Activated CD4-positive, alpha-beta memory T cell treated with anti-CD3 and anti-CD28 coated beads, Interleukin-2, amount 10 ng/mL, durations not matched to agents 7 days and 5 days (primary cell): ENCODE measurements around the gene AKAP7. TPM values are rescaled to one million over a fixed set of nuclear protein-coding genes. Genes with fewer than 3 reads are reported as not detected.
"Not testable (repeated sequence)": the region's sequence is repeated elsewhere in the genome, so short reads cannot be mapped to it uniquely, and the experiment has no call there.

Experiments used
- CTCF ChIA-PET: fragments of 350-600 bp; sonication (Branson Sonifier 250); formaldehyde crosslinking; loops from one replicate; lab custom pipeline; 2021; ENCODE audit warnings: antibody characterized with exemption, inconsistent platforms; lab: Charles Lee
- POLR2A ChIA-PET: fragments of 350-600 bp; sonication (Branson Sonifier 250); formaldehyde crosslinking; loops from one replicate; lab custom pipeline; 2021; ENCODE audit warnings: antibody characterized with exemption; lab: Charles Lee
- DNase-seq: peaks from one replicate; pipeline ENCODE4 v3.0.0-alpha.2; 2020
- H3K27ac Mint-ChIP-seq: one replicate; pipeline ENCODE4 v1.8.0; 2021; ENCODE audit warnings: mild to moderate bottlenecking, mixed read lengths
- H3K27me3 Mint-ChIP-seq: one replicate; pipeline ENCODE4 v1.8.0; 2021; ENCODE audit warnings: mixed read lengths
- H3K36me3 Mint-ChIP-seq: one replicate; pipeline ENCODE4 v1.8.0; 2021; ENCODE audit warnings: low read depth, mixed read lengths
- H3K4me1 Mint-ChIP-seq: one replicate; pipeline ENCODE4 v1.8.0; 2021; ENCODE audit warnings: mixed read lengths
- H3K4me3 Mint-ChIP-seq: one replicate; pipeline ENCODE4 v1.8.0; 2021; ENCODE audit warnings: mild to moderate bottlenecking, mixed read lengths
- H3K9me3 Mint-ChIP-seq: one replicate; pipeline ENCODE4 v1.8.0; 2021; ENCODE audit warnings: mixed read lengths
- total RNA-seq, 2 experiments: library from RNA; stranded (reverse); gene quantifications; one replicate each; pipeline ENCODE4 v1.2.3, GENCODE V29; 2021

Gene AKAP7
- total RNA-seq, 2 experiments from 2014 or later, result 7.2 to 8.4 TPM

- H3K4me3 Mint-ChIP-seq, result no peak overlapping the region
- no peak overlapping the region for H3K27ac Mint-ChIP-seq
- DNase-seq, result no peak
- peaks cover 6% of the 10 kb centered on the region for H3K9me3 Mint-ChIP-seq
- ChIA-PET POLR2A (no interaction called here), CTCF (no interaction called here)
- peaks cover 8% of the 10 kb centered on the region for H3K36me3 Mint-ChIP-seq
- peaks cover 16% of the 10 kb centered on the region for H3K4me1 Mint-ChIP-seq
- H3K27me3 Mint-ChIP-seq, result no peaks in the 10 kb centered on the region
Measured at GRCh38 chr6:131277591-131277990, 142.3 kb downstream of the AKAP7 start.

DNA sequence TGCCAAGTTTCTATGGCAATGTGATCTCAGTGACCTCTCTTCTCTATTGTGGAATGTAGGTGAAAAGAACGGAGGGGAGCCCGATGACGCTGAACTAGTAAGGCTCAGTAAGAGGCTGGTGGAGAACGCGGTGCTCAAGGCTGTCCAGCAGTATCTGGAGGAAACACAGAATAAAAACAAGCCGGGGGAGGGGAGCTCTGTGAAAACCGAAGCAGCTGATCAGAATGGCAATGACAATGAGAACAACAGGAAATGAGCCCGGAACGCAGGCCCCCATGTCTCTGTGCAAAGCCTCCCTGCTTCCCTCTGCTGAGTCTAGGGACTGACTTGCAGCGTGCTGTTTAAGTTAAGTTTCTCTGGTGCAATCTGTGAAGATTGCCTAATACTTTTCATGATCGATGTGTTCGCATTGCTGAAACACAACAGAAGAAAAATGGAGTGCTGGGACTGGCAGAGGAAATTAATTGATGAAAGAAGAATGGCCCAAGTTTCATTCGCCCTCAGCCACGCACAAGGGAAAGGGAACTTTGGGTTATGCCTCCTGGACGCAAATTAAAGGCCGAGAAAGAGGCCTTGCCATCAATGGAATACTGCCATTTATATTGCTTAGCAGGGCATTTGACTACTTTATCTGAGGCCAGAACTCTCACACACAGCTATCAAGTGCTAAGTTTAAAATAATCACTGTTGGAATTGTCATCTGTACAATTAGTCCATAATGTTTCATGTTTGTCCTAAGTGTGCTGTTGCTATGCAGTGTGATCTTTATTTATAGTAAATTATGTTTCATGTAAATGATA lies 146.4 kb downstream of the AKAP7 start:
- Mint-ChIP-seq H3K36me3 (peaks cover 11% of the 10 kb centered on the region), H3K9me3 (peaks cover 3% of the 10 kb centered on the region), H3K4me3 (peak overlapping the region; percentile 63), H3K27ac (peak overlapping the region; percentile 87), H3K4me1 (peaks cover 18% of the 10 kb centered on the region), H3K27me3 (no peaks in the 10 kb centered on the region)
- ChIA-PET CTCF (interaction anchor here (1.2 to 1.4 kb wide), 3 partner anchors 9 to 347 kb away, joined by 3 to 5 read pairs (median 5); partner anchors contain the start of gene MED23), POLR2A (interaction anchor here (0.9 to 1.7 kb wide), 3 partner anchors 82 to 250 kb away, joined by 3 to 8 read pairs (median 4); no protein-coding TSS in a partner anchor)
- DNase-seq, result peak; percentile 73

DNA sequence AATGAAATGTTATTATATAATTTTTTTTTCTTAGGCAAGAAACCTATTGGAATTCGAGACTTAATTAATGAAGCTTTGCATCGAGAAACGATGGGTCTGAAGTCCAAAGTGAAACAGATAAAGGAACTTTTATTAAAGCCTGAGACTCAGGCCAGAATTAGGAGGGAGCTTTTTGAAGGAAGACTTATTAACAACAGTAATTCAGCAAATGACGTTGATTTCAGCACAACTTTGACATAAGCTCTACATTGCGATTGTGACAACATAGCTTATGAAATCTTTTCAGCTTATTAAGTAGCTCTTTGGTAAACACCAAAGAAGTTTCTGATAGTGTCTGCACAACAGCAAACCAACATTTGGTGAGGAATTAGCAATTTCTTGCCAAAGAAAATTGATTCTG lies 147.1 kb downstream of the AKAP7 start:
- DNase-seq, result no peak
- Mint-ChIP-seq H3K4me1 (peaks cover 18% of the 10 kb centered on the region), H3K27ac (no peak overlapping the region), H3K36me3 (peaks cover 11% of the 10 kb centered on the region), H3K4me3 (no peak overlapping the region), H3K9me3 (peaks cover 3% of the 10 kb centered on the region), H3K27me3 (no peaks in the 10 kb centered on the region)
- ChIA-PET CTCF (interaction anchor here (1.0 to 1.4 kb wide), 3 partner anchors 8 to 100 kb away, joined by 3 to 5 read pairs (median 3); no protein-coding TSS in a partner anchor), POLR2A (interaction anchor here (0.9 to 1.3 kb wide), 2 partner anchors 84 to 250 kb away, joined by 3 to 4 read pairs; no protein-coding TSS in a partner anchor)

DNA sequence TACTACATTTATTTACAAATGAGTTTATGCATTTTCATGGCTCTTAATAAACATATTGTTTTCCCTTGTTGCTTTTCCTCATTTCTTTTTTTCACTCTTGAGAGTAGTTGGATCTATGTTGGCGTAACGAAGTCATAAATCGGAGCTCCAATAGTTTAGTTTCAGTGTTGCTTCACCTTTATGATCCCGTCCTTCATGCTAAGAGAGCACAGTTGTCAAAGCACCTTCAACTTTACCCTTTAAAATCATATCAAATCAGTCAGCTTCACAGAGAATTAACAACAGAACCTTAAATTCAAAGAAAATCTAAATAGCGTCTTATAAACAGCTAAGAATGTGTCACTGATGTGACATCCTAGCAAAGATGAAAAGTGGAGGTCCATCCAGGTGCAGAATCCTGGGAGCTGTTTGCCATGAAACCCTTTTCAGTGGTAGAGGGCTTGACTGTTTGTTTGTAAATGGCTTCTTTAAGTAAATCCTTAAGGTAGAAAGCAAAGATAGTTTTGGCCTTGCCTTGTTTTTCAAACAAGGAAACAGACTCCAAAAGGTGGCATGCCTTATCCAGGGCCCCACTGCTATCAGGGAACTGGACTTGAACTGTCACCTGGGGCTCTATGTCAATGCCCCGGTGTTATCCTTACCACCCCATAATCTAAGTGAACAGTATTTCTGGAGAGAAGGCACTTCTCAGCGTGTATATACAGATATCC lies 148.4 kb downstream of the AKAP7 start:
- CTCF ChIA-PET, result interaction anchor here (0.8 to 1.4 kb wide), 3 partner anchors 21 to 250 kb away, joined by 3 to 6 read pairs (median 3); no protein-coding TSS in a partner anchor
- Mint-ChIP-seq H3K27me3 (no peaks in the 10 kb centered on the region), H3K27ac (no peak overlapping the region), H3K4me1 (peaks cover 18% of the 10 kb centered on the region), H3K4me3 (no peak overlapping the region), H3K9me3 (peaks cover 3% of the 10 kb centered on the region), H3K36me3 (peaks cover 11% of the 10 kb centered on the region)
- POLR2A ChIA-PET, result no interaction called here
- no peak for DNase-seq

- Mint-ChIP-seq H3K9me3 (peaks cover under 1% of the 10 kb centered on the region), H3K4me3 (no peak overlapping the region), H3K36me3 (peaks cover 6% of the 10 kb centered on the region), H3K27me3 (no peaks in the 10 kb centered on the region), H3K4me1 (peaks cover 14% of the 10 kb centered on the region), H3K27ac (no peak overlapping the region)
- ChIA-PET POLR2A (no interaction called here), CTCF (no interaction called here)
- no peak for DNase-seq
Measured at GRCh38 chr6:131285548-131285947, 150.3 kb downstream of the AKAP7 start.

GRCh38 chr6:131286469-131287040 lies 151.3 kb downstream of the AKAP7 start:
- Mint-ChIP-seq H3K9me3 (no peaks in the 10 kb centered on the region), H3K36me3 (peaks cover 6% of the 10 kb centered on the region), H3K4me1 (peaks cover 6% of the 10 kb centered on the region), H3K4me3 (no peak overlapping the region), H3K27me3 (no peaks in the 10 kb centered on the region), H3K27ac (no peak overlapping the region)
- no peak for DNase-seq
- ChIA-PET POLR2A (no interaction called here), CTCF (interaction anchor here (0.6 kb wide), 1 partner anchor 26 kb away, joined by 3 read pairs; no protein-coding TSS in a partner anchor)

GRCh38 chr6:131288214-131288613 lies 152.9 kb downstream of the AKAP7 start:
- no peak for DNase-seq

DNA sequence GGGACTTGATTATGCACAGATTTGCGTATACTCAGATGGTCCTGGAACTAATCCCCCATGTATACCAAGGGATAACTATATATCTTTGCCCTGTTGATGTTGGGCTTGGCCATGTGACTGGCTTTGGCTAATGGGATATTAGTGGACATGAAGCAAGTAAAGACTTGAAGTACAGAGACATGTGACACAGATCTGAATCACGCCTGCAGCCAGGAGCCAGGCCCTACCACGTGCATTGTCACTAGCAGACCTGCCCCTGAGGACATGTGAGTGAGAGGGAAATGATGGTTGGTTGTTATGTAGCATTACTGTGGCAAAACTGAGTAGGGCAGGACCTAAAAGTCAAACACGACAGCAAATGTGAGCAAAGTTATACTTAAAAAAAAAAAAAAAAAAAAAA lies 155.7 kb downstream of the AKAP7 start:
- H3K27me3 Mint-ChIP-seq, result no peaks in the 10 kb centered on the region
- no peak for DNase-seq
- no peak overlapping the region for H3K27ac Mint-ChIP-seq
- no peaks in the 10 kb centered on the region for H3K9me3 Mint-ChIP-seq
- ChIA-PET CTCF (interaction anchor here (0.6 to 1.1 kb wide), 2 partner anchors 9 to 802 kb away, joined by 3 read pairs; no protein-coding TSS in a partner anchor), POLR2A (no interaction called here)
- H3K4me1 Mint-ChIP-seq, result no peaks in the 10 kb centered on the region
- H3K36me3 Mint-ChIP-seq, result no peaks in the 10 kb centered on the region
- H3K4me3 Mint-ChIP-seq, result no peak overlapping the region

More at GRCh38 chr6:131288214-131288613, 152.9 kb downstream of the AKAP7 start:
- Mint-ChIP-seq H3K9me3 (no peaks in the 10 kb centered on the region), H3K4me1 (no peaks in the 10 kb centered on the region), H3K27me3 (no peaks in the 10 kb centered on the region), H3K4me3 (no peak overlapping the region), H3K27ac (no peak overlapping the region), H3K36me3 (peaks cover 3% of the 10 kb centered on the region)
- ChIA-PET CTCF (no interaction called here), POLR2A (no interaction called here)

GRCh38 chr6:131292145-131292938 lies 157.1 kb downstream of the AKAP7 start:
- Mint-ChIP-seq H3K27ac (no peak overlapping the region), H3K36me3 (no peaks in the 10 kb centered on the region), H3K4me1 (no peaks in the 10 kb centered on the region), H3K27me3 (no peaks in the 10 kb centered on the region), H3K4me3 (no peak overlapping the region), H3K9me3 (no peaks in the 10 kb centered on the region)
- DNase-seq, result no peak
- POLR2A ChIA-PET, result no interaction called here
- CTCF ChIA-PET, result no interaction called here

DNA sequence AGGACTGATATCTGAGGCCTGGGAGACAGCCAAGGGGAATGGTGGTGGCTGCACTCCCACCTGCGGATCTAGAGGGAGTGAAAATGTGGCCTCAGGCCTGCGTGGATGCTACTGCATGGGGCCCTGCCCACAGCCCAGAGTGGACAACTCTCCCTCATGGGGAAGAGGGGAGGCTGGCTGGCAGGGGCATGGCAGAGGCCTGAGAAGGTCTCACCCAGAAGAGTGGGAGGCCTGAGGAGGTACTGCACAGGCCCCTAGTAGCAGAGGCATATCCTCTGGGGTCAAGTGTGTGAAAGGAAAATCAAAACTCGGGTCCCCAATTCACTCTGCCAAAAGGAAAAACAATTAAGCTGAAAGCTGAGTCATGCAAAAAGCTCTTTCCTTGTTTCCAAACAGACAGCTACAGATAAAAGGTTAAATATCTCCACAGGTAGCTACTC lies 158.2 kb downstream of the AKAP7 start:
- DNase-seq, result no peak
- Mint-ChIP-seq H3K4me3 (no peak overlapping the region), H3K27ac (no peak overlapping the region), H3K4me1 (no peaks in the 10 kb centered on the region), H3K9me3 (no peaks in the 10 kb centered on the region), H3K36me3 (no peaks in the 10 kb centered on the region), H3K27me3 (no peaks in the 10 kb centered on the region)
- ChIA-PET POLR2A (interaction anchor here (1.8 kb wide), 1 partner anchor 94 kb away, joined by 5 read pairs; no protein-coding TSS in a partner anchor), CTCF (no interaction called here)

GRCh38 chr6:131295081-131295480 lies 159.8 kb downstream of the AKAP7 start:
- no peaks in the 10 kb centered on the region for H3K9me3 Mint-ChIP-seq
- ChIA-PET POLR2A (interaction anchor here (1.8 kb wide), 1 partner anchor 96 kb away, joined by 5 read pairs; no protein-coding TSS in a partner anchor), CTCF (no interaction called here)
- no peak overlapping the region for H3K4me3 Mint-ChIP-seq
- H3K4me1 Mint-ChIP-seq, result no peaks in the 10 kb centered on the region
- H3K27ac Mint-ChIP-seq, result no peak overlapping the region
- no peak for DNase-seq
- no peaks in the 10 kb centered on the region for H3K27me3 Mint-ChIP-seq
- H3K36me3 Mint-ChIP-seq, result no peaks in the 10 kb centered on the region

GRCh38 chr6:131300826-131301225 lies 165.6 kb downstream of the AKAP7 start:
- H3K27ac Mint-ChIP-seq, H3K36me3 Mint-ChIP-seq, H3K9me3 Mint-ChIP-seq, H3K27me3 Mint-ChIP-seq, H3K4me3 Mint-ChIP-seq, POLR2A ChIA-PET, CTCF ChIA-PET, H3K4me1 Mint-ChIP-seq, DNase-seq: not testable (repeated sequence)
